T1000 (cell line): ENCODE results near the gene RDH11.
"Not testable (repeated sequence)": the region's sequence is repeated elsewhere in the genome, so short reads cannot be mapped to it uniquely, and the experiment has no call there.

ENCODE experiments used
- DNase-seq: peaks from one replicate; lab custom pipeline; 2025; ENCODE audit warnings: mixed read lengths; lab: John Stamatoyannopoulos, UW

Gene RDH11

DNA sequence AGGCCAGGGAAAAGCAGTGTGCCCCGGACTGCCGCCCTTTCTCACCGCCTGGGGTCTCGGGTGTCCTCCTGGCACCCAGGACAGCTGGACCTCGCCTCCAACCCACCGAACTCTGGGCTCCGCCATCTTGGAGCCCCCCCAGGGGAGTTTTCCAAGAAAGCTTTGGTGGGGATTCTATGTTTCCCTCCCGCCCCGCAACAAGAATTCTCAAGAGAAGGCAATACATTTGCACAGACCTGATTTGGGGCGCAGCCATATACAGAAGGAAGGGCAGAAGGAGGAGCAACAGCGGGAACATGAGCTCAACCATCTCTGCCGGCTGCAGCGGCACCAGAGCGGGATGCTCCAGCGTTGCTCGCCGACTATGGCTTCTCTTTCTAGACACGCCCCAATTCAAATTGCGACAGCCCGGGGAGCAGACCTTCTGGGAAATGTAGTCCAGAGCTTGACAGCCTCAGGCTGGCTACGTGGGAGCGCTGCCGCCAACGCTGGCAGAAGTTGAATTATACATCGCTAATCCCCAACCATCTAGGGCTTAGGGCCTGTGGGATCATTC, at the start of gene RDH11:
RDH11 (minus strand) TSS at position 371 of the 556 bp plus-strand sequence; CDS start at position 310, 61 bp downstream.
- DNase-seq, result peak; percentile 84

GRCh38 chr14:67744046-67744445, 48.5 kb upstream of the RDH11 start:
- DNase-seq, result no peak

DNA sequence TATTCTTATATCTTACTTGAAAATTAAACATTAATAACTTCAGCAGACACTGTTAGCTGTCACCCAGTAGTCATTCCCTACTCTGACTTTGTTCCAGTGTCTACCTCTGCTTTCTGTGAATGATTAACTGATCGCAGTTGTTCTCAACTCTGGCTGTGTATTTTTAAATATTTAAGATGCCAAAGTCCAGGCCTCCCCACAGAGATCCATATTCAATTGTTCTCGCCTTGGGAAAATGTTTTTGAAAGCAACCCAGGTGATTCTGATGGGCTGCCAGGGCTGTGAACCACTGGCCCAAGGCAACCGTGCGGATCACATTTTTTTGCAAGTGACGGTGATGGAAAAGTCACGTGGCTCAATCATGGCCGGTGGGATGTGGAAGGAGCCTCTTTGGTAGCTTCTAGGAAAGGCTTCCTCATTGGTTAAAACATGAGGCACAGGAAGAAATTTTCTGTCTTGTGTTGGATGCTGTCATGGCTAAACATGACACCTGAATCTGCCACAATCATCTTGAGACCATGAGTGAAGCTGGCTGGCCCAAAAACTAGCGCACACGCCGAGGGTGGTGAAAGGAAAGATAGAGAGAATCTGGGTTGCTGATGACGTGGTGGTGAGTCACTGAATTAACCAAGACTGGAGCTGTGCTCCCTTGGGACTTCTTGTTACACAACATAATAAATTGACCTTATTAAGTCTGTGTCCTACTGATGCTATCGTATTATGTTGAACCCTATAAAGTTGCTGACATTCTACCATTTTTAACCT, 43.4 kb upstream of the RDH11 start:
- DNase-seq, result peak; percentile 86

DNA sequence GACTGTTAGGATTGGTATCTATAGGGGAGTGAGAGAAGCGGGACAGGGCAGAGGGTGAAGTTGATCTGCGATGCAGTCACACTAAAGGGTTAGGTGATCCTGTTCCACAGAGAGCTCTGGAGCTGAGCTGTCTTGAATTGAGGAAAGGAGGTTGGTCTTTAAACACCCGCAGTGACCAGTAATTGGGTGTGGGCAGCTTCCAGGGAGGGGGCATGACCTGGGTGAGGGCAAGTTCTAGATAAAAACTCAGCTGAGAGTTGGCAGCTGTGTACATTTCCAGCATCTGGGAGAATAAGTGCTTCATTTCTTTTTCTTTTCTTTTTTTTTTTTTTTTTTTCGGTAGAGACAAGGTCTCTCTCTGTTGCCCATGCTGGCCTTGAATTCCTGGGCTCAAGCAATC, 41.2 kb upstream of the RDH11 start:
- DNase-seq, result no peak

DNA sequence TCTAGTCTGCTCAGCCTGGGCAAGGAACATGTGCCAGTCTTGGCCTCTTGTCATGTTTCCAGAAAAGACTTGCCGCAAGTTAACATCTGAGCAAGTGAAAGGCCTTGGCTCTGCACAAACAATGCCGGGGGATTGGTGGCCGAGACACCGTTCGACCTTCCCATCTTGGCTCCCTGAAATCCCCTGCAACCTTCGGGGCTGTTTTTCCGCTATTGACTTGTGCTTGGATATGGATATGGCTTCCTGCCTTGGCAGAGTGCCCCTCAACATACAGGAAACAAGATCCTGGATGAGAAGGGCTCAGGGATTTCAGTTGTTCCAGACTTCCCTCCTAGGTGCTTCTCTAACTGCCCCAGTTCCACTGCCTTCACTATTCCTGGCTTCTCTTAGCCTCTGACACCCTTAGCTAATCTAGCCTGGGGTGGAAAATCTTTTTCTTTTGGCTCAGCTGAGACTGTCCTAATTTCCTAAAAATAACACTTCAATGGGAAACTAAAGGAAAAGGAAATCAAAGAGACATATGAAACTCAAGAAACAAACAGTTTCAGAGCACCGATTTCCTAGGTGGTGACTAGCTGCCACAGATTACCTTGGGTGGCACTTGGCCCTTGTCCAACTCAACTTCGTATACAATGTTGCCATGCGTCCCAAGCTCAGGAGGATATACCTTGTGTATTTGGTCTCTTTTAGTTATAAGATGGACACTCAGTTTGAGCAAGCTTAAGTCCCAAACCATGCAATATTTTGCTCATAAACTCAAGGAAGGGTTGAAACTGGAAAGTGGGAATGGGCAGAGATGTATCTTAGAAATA, 40.0 kb upstream of the RDH11 start:
- no peak for DNase-seq

- DNase-seq, result no peak
Observed at GRCh38 chr14:67734675-67735074, 39.1 kb upstream of the RDH11 start.

GRCh38 chr14:67733616-67734015, 38.1 kb upstream of the RDH11 start:
- DNase-seq, result no peak

DNA sequence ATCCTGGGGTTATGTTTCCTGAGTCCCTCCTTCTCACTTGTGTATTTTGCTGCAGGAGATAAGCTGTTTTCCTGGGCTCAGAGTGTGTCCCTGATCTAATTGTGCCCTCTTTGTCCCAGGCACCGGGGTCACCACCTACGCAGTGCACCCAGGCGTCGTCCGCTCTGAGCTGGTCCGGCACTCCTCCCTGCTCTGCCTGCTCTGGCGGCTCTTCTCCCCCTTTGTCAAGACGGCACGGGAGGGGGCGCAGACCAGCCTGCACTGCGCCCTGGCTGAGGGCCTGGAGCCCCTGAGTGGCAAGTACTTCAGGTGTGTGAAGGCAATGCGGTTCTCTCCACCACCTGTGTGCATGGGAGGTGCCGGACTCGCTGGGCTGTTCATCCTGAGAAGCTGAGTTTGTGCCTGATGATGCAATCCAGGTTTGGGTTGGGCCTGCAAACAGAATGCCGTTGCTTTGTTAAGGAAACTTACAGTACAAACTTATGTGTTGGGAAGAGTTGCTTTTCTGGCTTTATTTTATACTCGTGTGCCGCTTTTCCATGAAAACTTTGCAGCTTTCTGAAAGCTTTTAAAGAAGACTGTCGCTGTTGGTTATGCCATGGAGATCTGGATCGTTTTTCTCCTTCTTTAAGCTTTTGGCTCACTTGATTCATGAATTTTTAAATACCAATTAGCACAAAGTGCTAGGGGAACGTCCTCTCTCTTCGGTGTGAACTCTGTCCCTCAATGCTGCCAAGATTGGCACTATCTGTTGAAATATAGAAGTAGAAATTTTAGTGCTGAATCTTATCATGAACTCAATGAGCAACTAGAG, 33.7 kb upstream of the RDH11 start:
- DNase-seq, result no peak

DNA sequence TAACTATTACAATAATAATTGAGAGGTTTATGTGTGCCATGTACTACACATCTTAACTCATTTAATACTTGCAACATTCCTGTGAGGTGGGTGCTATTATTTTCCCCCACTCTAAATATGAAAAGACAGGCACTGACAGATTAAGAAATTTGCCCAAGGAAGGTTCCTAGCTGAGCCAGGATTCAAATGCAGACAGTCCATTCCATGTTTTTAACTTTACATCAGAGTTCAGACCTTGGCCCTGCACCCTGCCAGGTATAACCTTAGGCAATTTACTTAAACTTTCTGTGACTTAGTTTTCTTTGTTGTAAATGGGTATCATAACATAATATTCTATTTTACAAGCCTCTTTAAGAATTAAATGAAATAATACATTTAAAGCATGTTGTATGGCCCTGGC, 32.7 kb upstream of the RDH11 start:
- DNase-seq, result no peak

DNA sequence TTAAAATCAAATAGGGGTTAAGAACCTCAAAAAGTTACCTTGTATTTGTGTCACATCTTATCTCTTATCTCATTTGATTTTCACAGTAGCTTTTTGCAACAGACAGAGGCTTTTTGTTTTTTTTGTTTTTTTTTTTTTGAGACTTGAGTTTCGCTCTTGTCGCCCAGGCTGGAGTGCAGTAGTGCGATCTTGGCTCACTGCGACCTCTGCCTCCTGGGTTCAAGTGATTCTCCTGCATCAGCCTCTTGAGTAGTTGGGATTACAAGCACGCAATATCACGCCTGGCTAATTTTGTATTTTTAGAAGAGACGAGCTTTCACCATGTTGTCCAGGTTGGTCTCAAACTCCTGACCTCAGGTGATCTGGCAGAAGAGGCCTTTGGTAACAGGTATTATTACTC, 31.8 kb upstream of the RDH11 start:
- DNase-seq, result no peak

DNA sequence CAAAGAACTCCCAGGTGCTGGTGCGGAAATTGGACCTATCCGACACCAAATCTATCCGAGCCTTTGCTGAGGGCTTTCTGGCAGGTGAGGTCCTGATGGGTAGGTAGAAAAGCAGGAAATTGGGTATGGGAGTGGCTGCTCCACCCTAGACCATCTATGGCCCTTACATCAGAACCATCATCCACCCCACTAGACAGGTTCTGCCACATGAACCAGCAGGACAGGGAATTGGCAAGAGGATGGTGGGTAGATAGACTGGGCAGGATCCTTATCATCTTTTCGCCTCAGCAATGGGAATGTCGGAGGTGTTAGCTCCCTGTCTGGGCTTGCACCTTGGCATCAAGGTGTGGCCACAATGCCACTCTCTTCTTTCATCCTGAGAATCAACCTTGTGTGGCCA, 29.6 kb upstream of the RDH11 start:
- no peak for DNase-seq

DNA sequence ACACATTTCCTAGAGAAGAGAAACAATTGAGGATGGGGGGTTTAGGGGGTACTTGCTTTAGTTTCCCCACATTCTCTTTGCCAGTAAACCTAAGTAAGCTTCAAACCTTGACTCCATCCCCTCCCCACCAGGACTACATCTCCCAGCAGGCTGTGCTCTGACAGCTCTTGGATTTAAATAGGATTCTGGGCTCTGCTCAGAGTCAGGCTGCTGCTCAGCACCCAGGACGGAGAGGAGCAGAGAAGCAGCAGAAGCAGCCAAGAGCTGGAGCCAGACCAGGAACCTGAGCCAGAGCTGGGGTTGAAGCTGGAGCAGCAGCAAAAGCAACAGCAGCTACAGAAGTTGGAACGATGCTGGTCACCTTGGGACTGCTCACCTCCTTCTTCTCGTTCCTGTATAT, 26.7 kb upstream of the RDH11 start:
- no peak for DNase-seq

- no peak for DNase-seq
Observed at GRCh38 chr14:67721875-67722274, 26.3 kb upstream of the RDH11 start.

DNA sequence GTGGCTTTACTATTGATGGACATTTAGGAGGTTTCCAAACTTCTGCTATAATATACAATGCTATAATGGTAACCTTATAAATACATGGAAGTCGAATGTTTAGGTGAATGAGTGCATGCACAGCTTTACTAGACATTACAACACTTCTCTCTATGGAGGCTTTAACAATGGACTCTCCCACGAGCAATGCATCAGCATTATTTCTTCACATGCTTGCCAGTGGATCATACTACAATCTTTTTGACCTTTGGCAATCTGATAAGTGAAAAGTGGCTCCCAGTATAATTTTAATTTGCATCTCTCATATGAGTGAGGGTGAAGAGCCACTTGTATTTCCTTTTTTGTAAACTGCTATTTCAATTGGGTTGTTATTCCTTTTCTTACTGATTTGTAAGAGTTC, 24.3 kb upstream of the RDH11 start:
- no peak for DNase-seq

DNA sequence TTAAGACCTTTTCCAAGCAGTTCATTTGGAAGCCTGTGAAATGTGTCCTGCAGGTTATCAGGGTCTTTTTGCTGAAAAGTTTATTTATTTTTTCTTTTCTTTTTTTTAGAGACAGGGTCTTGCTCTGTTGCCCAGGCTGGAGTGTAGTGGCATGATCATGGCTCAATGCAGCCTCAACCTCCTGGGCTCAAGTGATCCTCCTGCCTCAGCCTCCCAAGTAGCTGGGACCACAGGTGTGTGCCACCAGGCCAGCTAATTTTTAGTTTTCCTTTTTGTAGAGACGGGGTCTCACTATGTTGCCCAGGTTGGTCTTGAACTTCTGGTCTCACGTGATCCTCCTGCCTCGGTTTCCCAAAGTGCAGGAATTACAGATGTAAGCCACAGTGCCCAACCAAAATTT, 23.8 kb upstream of the RDH11 start:
- not testable (repeated sequence) for DNase-seq

DNA sequence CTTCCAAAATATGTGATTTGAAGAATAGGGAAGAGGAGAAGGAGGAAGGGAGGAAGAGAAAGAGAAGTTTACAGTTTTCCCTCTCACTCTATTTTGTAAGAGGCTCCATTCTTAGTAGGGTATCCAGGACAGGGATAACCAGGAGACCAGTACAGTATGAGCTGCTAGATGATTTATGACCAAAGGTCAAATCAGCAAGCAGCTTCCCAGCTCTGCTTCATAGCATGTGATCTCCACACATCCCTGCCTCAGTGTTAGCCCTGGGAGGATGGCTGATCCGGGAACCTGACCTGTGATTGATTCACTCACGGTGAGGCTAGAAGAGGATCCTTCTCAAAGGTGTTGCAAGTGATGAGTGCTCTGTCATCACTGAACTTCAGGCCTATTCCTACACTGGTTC, 22.7 kb upstream of the RDH11 start:
- DNase-seq, result no peak

GRCh38 chr14:67717048-67717447, 21.5 kb upstream of the RDH11 start:
- no peak for DNase-seq

DNA sequence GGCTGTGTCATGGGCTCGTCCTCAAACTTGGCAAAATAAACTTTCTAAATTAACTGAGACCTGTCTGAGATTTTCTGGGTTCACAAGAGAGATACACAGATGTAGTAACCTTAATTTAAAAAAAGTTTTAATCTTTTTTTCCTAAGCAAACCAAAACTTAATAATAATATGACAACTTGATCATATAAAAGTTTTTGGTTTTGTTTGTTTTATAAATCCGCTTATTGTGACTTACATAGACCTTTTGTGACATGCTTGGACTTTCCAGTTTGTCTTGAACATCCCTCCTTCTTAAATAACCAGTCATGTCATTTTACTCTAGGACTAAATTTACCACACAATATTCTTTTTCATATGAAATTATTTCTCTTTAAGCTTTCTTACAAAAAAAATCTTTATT, 14.6 kb upstream of the RDH11 start:
- no peak for DNase-seq

DNA sequence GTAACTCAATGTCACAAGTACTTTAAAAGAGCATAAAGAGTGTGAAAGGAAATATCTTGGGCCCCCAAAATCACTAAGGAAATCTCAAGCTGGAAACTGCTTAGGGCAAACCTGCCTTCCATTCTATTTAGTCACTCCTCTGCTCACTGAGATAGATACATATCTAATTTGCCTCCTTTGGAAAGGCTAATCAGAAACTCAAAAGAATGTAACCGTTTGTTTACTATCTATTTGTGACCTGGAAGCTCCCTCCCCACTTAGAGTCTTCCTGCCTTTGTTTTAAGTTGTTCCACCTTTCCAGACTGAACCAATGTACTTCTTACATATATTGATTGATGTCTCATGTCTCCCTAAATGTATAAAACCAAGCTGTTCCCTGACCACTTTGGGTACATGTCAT, 14.2 kb upstream of the RDH11 start:
- DNase-seq, result not testable (repeated sequence)

DNA sequence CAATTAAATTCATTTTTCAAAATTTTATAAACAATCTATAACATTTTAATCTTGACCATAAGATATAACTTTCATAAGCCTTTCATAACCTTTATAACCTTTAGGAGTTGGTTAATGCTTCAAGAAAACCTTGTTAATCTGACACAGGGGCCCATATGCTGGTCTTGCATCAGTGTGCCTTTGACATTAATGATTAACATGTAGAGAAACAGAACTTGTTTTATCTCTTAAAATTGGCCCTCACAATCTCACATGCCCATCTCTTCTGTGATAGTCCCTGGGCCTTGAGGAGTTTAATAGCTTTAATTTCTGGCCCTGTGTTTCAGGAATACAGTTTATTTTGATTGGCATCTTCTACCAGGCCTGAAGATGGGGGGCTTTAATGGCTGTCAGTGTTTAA, 13.8 kb upstream of the RDH11 start:
- not testable (repeated sequence) for DNase-seq

GRCh38 chr14:67705211-67705610, 9.6 kb upstream of the RDH11 start:
- DNase-seq, result no peak

- DNase-seq, result no peak
Observed at GRCh38 chr14:67704484-67705089, 9.0 kb upstream of the RDH11 start.
